ENCODE measurements around the gene UTF1.

Gene UTF1

GRCh38 chr10:133204226-133205015 lies 25.6 kb upstream of the UTF1 start:
- FAIRE-seq (no peak), DNase-seq (ENCODE audit: insufficient read length) (no peak)
- no peak for TF ChIP-seq POLR2A (IDR thresholded peaks at IDR 0.05; ENCODE audit: low read depth, low read length)
- no peak for TF ChIP-seq TAF1 (IDR thresholded peaks at IDR 0.05; ENCODE audit: borderline replicate concordance, low read depth, low read length)
- TF ChIP-seq POLR2AphosphoS5 (IDR thresholded peaks at IDR 0.05; ENCODE audit: low read depth, low read length) = no peak

GRCh38 chr10:133205146-133205545 lies 24.9 kb upstream of the UTF1 start:
- no peak for DNase-seq (ENCODE audit: insufficient read length)
- no peak for TF ChIP-seq TAF1 (IDR thresholded peaks at IDR 0.05; ENCODE audit: borderline replicate concordance, low read depth, low read length)
- no peak for TF ChIP-seq POLR2AphosphoS5 (IDR thresholded peaks at IDR 0.05; ENCODE audit: low read depth, low read length)
- TF ChIP-seq POLR2A (IDR thresholded peaks at IDR 0.05; ENCODE audit: low read depth, low read length) = no peak
- FAIRE-seq = no peak

- DNase-seq (ENCODE audit: insufficient read length) (no peak), FAIRE-seq (no peak)
- TF ChIP-seq POLR2A (IDR thresholded peaks at IDR 0.05; ENCODE audit: low read depth, low read length) (no peak), POLR2AphosphoS5 (IDR thresholded peaks at IDR 0.05; ENCODE audit: low read depth, low read length) (no peak), TAF1 (IDR thresholded peaks at IDR 0.05; ENCODE audit: borderline replicate concordance, low read depth, low read length) (no peak)
Measured at GRCh38 chr10:133206356-133207040, 23.5 kb upstream of the UTF1 start.

GRCh38 chr10:133207041-133207600 lies 22.9 kb upstream of the UTF1 start:
- DNase-seq (ENCODE audit: insufficient read length) (no peak), FAIRE-seq (no peak)
- TF ChIP-seq POLR2AphosphoS5 (IDR thresholded peaks at IDR 0.05; ENCODE audit: low read depth, low read length) = no peak

- no peak for FAIRE-seq
- DNase-seq (ENCODE audit: insufficient read length) = no peak
- TF ChIP-seq TAF1 (IDR thresholded peaks at IDR 0.05; ENCODE audit: borderline replicate concordance, low read depth, low read length) (no peak), POLR2AphosphoS5 (IDR thresholded peaks at IDR 0.05; ENCODE audit: low read depth, low read length) (no peak), POLR2A (IDR thresholded peaks at IDR 0.05; ENCODE audit: low read depth, low read length) (no peak)
Measured at GRCh38 chr10:133207627-133208026, 22.4 kb upstream of the UTF1 start.

- TF ChIP-seq POLR2AphosphoS5 (IDR thresholded peaks at IDR 0.05; ENCODE audit: low read depth, low read length) = no peak
- no peak for TF ChIP-seq TAF1 (IDR thresholded peaks at IDR 0.05; ENCODE audit: borderline replicate concordance, low read depth, low read length)
- no peak for TF ChIP-seq POLR2A (IDR thresholded peaks at IDR 0.05; ENCODE audit: low read depth, low read length)
- no peak for FAIRE-seq
- no peak for DNase-seq (ENCODE audit: insufficient read length)
Measured at GRCh38 chr10:133208466-133208865, 21.6 kb upstream of the UTF1 start.

GRCh38 chr10:133209117-133209516 lies 20.9 kb upstream of the UTF1 start:
- FAIRE-seq = no peak
- DNase-seq (ENCODE audit: insufficient read length) = no peak
- TF ChIP-seq POLR2A (IDR thresholded peaks at IDR 0.05; ENCODE audit: low read depth, low read length) (no peak), POLR2AphosphoS5 (IDR thresholded peaks at IDR 0.05; ENCODE audit: low read depth, low read length) (no peak), TAF1 (IDR thresholded peaks at IDR 0.05; ENCODE audit: borderline replicate concordance, low read depth, low read length) (no peak)

- TF ChIP-seq POLR2A (IDR thresholded peaks at IDR 0.05; ENCODE audit: low read depth, low read length) (no peak), POLR2AphosphoS5 (IDR thresholded peaks at IDR 0.05; ENCODE audit: low read depth, low read length) (no peak), TAF1 (IDR thresholded peaks at IDR 0.05; ENCODE audit: borderline replicate concordance, low read depth, low read length) (no peak)
- no peak for FAIRE-seq
Measured at GRCh38 chr10:133209641-133210040, 20.4 kb upstream of the UTF1 start.

GRCh38 chr10:133210398-133211140 lies 19.4 kb upstream of the UTF1 start:
- TF ChIP-seq POLR2A (IDR thresholded peaks at IDR 0.05; ENCODE audit: low read depth, low read length) (no peak), TAF1 (IDR thresholded peaks at IDR 0.05; ENCODE audit: borderline replicate concordance, low read depth, low read length) (no peak), POLR2AphosphoS5 (IDR thresholded peaks at IDR 0.05; ENCODE audit: low read depth, low read length) (no peak)
- FAIRE-seq (no peak), DNase-seq (ENCODE audit: insufficient read length) (no peak)

More at GRCh38 chr10:133209641-133210040, 20.4 kb upstream of the UTF1 start:
- no peak for DNase-seq (ENCODE audit: insufficient read length)

GRCh38 chr10:133211141-133211830 lies 18.7 kb upstream of the UTF1 start:
- no peak for FAIRE-seq
- TF ChIP-seq POLR2AphosphoS5 (IDR thresholded peaks at IDR 0.05; ENCODE audit: low read depth, low read length) (no peak), TAF1 (IDR thresholded peaks at IDR 0.05; ENCODE audit: borderline replicate concordance, low read depth, low read length) (no peak), POLR2A (IDR thresholded peaks at IDR 0.05; ENCODE audit: low read depth, low read length) (no peak)

More at GRCh38 chr10:133211141-133211830, 18.7 kb upstream of the UTF1 start:
- no peak for DNase-seq (ENCODE audit: insufficient read length)

Measured in GM12892 (cell line).